ES-I3 (cell line): ENCODE results near the gene DRAXIN.

Source experiments
- H3K36me3 ChIP-seq: 2 replicates; pipeline ENCODE4 v1.6.1; 2013; ENCODE audit warnings: mild to moderate bottlenecking, low read length, control low read depth, moderate library complexity; ENCODE audit not compliant: insufficient read depth
- H3K4me1 ChIP-seq: 2 replicates; pipeline ENCODE4 v1.6.1; 2013; ENCODE audit warnings: mild to moderate bottlenecking, control low read depth, low read length; ENCODE audit not compliant: insufficient read depth
- H3K9ac ChIP-seq: 2 replicates; pipeline ENCODE4 v1.6.1; 2013; ENCODE audit warnings: low read depth, mild to moderate bottlenecking, low read length, moderate library complexity
- H3K9me3 ChIP-seq: 2 replicates; pipeline ENCODE4 v1.6.1; 2013; ENCODE audit warnings: mild to moderate bottlenecking, low read length, moderate library complexity; ENCODE audit not compliant: control insufficient read depth, insufficient read depth

Gene DRAXIN

GRCh38 chr1:11740258-11741192, 49.0 kb downstream of the DRAXIN start:
- no peak overlapping the region for H3K9ac ChIP-seq
- H3K4me1 ChIP-seq: peaks cover 13% of the 10 kb centered on the region

GRCh38 chr1:11741482-11741881, 50.0 kb downstream of the DRAXIN start:
- H3K9me3 ChIP-seq: no peaks in the 10 kb centered on the region
- peaks cover 13% of the 10 kb centered on the region for H3K4me1 ChIP-seq
- no peak overlapping the region for H3K9ac ChIP-seq
- H3K36me3 ChIP-seq: peaks cover 5% of the 10 kb centered on the region; the same call in 1 of the 2 replicates

More at GRCh38 chr1:11740258-11741192, 49.0 kb downstream of the DRAXIN start:
- no peaks in the 10 kb centered on the region for H3K36me3 ChIP-seq
- no peaks in the 10 kb centered on the region for H3K9me3 ChIP-seq

GRCh38 chr1:11741919-11742558, 50.5 kb downstream of the DRAXIN start:
- Histone ChIP-seq H3K9ac (no peak overlapping the region), H3K4me1 (peaks cover 13% of the 10 kb centered on the region), H3K36me3 (peaks cover 5% of the 10 kb centered on the region; the same call in 1 of the 2 replicates), H3K9me3 (no peaks in the 10 kb centered on the region)

- H3K4me1 ChIP-seq: peaks cover 5% of the 10 kb centered on the region; the same call in 1 of the 2 replicates
- peaks cover 5% of the 10 kb centered on the region; the same call in 1 of the 2 replicates for H3K36me3 ChIP-seq
- H3K9ac ChIP-seq: no peak overlapping the region
- H3K9me3 ChIP-seq: no peaks in the 10 kb centered on the region
Observed at GRCh38 chr1:11744287-11744686, 52.8 kb downstream of the DRAXIN start.

DNA sequence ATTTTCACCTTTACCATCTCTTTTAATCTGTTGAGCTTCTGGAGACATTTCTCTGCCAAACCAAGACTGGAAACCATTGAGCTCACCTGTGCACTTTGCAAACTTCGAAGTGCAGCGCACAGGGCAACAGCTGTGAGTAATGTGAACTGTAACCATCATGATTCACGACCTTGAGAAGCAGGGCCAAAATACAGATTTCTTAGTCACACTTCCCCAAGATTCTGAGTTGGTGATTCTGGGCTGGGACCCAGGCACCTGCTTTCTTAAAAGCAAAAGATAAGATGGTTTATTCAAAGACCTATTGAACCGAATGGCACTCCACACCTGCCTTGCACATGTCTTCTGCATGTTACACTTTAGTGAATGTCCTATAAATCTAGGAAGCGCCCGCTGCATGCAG, 54.6 kb downstream of the DRAXIN start:
- no peaks in the 10 kb centered on the region for H3K4me1 ChIP-seq
- no peak overlapping the region for H3K9ac ChIP-seq

GRCh38 chr1:11746795-11747487, 55.4 kb downstream of the DRAXIN start:
- Histone ChIP-seq H3K36me3 (peaks cover 5% of the 10 kb centered on the region; the same call in 1 of the 2 replicates), H3K4me1 (no peaks in the 10 kb centered on the region), H3K9me3 (no peaks in the 10 kb centered on the region), H3K9ac (no peak overlapping the region)

More for the DNA sequence above, 54.6 kb downstream of the DRAXIN start:
- no peaks in the 10 kb centered on the region for H3K9me3 ChIP-seq
- peaks cover 5% of the 10 kb centered on the region; the same call in 1 of the 2 replicates for H3K36me3 ChIP-seq

DNA sequence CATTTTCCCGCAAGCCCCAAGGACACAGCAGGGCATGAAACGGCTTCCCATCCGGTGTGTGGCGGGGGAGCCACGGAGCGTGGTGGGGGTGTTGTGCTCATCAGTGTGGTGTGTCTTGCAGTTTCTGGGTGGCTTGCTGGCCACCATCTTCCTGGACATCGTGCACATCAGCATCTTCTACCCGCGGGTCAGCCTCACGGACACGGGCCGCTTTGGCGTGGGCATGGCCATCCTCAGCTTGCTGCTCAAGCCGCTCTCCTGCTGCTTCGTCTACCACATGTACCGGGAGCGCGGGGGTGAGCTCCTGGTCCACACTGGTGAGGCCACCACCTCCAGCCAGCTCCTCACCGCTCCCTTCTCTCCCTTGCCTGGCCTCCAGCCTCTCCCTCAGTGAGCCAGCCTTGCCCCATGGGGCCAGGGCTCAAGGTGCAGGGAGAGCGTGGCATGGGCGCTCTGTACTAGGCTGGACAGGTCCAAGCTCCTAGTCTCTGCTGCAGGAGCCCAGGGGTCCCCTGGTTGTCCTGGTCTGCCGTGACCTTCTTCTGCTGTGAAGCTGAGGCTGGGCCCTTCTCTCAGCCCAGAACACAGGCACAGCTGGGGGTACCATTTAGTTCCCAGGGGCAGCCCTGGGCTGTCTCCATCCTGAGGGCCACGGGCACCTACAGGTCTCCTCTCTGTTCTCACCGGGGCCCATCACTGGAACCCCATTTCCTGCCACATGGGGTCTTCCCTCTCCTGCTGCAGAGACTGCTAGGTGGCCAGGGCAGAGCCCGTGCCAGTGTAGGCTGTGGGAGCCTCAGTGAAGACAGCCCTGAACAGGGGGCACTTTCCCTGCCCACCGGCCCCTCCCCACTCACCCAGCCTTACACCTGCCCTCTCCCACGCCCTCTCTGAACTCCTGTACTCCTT, 57.0 kb downstream of the DRAXIN start:
- H3K9ac ChIP-seq: no peak overlapping the region
- peaks cover 5% of the 10 kb centered on the region; the same call in 1 of the 2 replicates for H3K36me3 ChIP-seq

DNA sequence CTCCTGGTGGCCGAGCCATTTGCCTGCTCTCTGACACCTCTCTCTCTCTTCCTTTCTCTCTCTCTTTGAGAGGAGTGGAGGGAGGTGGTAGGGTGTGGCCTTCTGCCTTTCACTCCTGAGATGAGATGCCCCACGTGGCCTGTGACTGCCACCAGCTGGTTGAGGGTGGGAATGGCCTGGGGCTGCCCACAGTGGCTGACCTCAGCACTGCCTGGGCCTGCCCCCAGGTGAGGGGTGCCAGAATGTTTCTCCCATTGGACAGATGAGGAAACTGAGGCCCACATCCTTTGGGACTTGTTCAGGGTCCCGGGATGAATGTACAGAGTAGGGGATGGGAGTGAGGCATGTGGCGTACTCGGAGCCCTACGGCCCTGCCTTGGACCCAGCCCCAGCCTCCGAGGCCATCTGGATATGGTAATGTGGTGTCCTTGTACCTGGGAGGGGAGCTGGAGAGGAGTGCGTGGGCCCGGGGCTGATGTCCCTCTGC, 57.7 kb downstream of the DRAXIN start:
- Histone ChIP-seq H3K9me3 (no peaks in the 10 kb centered on the region), H3K9ac (no peak overlapping the region), H3K36me3 (peaks cover 5% of the 10 kb centered on the region; the same call in 1 of the 2 replicates), H3K4me1 (peaks cover 15% of the 10 kb centered on the region)

More for the DNA sequence above, 57.0 kb downstream of the DRAXIN start:
- no peaks in the 10 kb centered on the region for H3K9me3 ChIP-seq
- peaks cover 10% of the 10 kb centered on the region for H3K4me1 ChIP-seq

- no peaks in the 10 kb centered on the region for H3K9me3 ChIP-seq
- no peak overlapping the region for H3K9ac ChIP-seq
- H3K36me3 ChIP-seq: peaks cover 5% of the 10 kb centered on the region; the same call in 1 of the 2 replicates
- H3K4me1 ChIP-seq: peaks cover 15% of the 10 kb centered on the region
Observed at GRCh38 chr1:11749996-11750395, 58.5 kb downstream of the DRAXIN start.

DNA sequence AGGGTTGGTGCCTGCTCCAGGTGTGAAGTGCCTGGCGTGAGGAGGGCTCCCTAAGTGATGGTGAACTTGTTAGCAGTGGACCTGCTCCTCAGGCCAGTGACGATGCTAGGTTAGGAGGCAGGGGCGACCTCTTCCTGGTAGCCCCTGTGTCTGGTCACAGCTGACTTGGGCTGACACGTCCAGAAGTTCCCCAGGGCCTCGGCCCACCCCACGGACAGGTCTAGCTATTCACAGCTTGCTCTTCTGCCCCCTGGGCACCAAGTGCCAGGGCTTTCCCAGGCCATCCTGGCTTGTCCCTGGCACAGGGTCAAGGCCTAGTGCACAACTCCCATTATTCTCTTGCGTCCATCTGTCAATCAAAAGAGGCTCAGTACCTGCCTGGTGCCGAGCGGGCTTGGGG, 59.6 kb downstream of the DRAXIN start:
- peaks cover 4% of the 10 kb centered on the region; the same call in 1 of the 2 replicates for H3K36me3 ChIP-seq
- no peaks in the 10 kb centered on the region for H3K9me3 ChIP-seq
- no peak overlapping the region for H3K9ac ChIP-seq
- peaks cover 15% of the 10 kb centered on the region for H3K4me1 ChIP-seq

DNA sequence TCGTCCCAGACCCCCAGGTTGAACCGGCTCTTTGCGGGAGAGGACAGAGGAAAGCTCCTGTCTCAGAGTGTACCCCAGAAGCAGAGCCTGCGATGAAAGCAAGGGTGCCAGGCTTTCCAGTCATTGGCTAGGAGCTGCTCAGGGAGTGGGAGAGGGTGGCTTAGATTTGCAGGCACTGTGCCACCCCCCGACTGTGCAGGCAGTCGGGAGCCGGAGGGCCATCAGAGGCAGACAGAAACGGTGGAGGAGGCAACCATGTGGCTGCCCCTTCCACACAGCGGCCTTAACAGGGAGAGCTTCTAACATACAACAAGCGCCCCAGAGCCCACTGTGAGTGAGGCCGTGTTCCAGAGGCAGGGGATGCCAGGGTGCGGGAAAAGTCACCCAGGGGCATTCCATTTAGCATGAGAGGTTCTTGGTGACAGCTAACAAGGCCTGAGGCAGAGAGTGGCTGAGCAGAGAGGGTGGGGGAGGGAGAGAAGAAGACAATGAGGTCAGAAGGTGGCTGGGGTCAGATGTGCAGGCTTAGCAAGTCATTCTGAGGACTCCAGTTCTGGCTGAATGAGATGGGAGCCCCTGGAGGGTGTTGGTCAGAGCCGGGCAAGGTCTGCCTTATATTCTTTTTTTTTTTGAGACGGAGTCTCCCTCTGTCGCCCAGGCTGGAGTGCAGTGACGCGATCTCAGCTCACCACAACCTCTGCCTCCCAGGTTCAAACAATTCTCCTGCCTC, 61.0 kb downstream of the DRAXIN start:
- Histone ChIP-seq H3K9ac (no peak overlapping the region), H3K36me3 (no peaks in the 10 kb centered on the region), H3K4me1 (peaks cover 15% of the 10 kb centered on the region), H3K9me3 (no peaks in the 10 kb centered on the region)

DNA sequence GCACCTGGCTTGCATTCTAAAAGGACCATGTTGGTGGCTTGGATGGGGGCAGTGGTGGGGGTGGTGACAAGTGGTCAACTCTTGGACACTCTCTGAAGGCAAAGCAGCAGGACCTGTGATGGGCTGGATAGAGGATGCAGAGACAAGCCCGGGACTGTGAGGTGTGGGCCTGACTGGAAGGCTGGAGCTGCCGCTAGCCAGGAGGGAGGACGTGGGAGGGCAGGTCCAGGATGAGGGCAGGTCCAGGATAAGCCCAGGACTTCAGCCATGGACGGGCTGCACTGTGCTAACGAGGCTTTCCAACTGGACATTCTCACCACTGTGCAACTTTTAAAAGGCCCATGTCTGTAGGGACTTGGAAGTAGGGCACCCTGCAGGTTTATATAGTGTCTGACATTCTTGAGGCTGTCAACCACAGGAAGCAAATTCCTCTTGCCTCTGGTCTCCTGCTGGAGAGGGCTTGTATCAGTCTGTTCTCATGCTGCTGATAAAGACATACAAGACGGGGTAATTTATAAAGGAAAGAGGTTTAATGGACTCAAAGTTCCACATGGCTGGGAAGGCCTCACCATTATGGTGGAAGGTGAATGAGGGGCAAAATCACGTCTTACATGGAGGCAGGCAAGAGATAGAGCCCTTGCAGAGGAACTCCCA, 62.2 kb downstream of the DRAXIN start:
- peaks cover 15% of the 10 kb centered on the region for H3K4me1 ChIP-seq
- H3K9me3 ChIP-seq: no peaks in the 10 kb centered on the region
- no peak overlapping the region for H3K9ac ChIP-seq
- no peaks in the 10 kb centered on the region for H3K36me3 ChIP-seq
